H1 (cell line): ENCODE data around the gene CD244.

Experiments
- CEBPB ChIP-seq: IDR thresholded peaks from 2 replicates; pipeline ENCODE4 v1.6.1; 2012; ENCODE audit warnings: low read depth, low read length
- GABPA ChIP-seq: IDR thresholded peaks from 2 replicates; pipeline ENCODE4 v1.6.1; 2011; ENCODE audit warnings: mild to moderate bottlenecking, low read length, moderate library complexity, borderline replicate concordance; ENCODE audit not compliant: insufficient read depth
- POLR2A ChIP-seq, 2 experiments: IDR thresholded peaks; 1 replicate in 1 of 2; 2 replicates in 1 of 2; pipeline ENCODE4 v1.6.1; 2011; ENCODE audit warnings: low read depth in 2 of 2, low read length in 2 of 2, mild to moderate bottlenecking in 2 of 2; ENCODE audit errors: control extremely low read depth in 1 of 2
- RFX5 ChIP-seq: IDR thresholded peaks from 2 replicates; pipeline ENCODE4 v1.6.1; 2011; ENCODE audit warnings: low read depth, low read length, improper control_type of control experiment, borderline replicate concordance
- ZNF274 ChIP-seq: IDR thresholded peaks from 2 replicates; pipeline ENCODE4 v1.7.0; 2012; ENCODE audit warnings: low read length, borderline replicate concordance; ENCODE audit errors: extremely low read depth
- TF ChIP-seq, protein P1 (sequence below), 3 experiments: IDR thresholded peaks; 1 replicate in 2 of 3; 2 replicates in 1 of 3; pipeline versions ENCODE4 v1.5.1 to v1.6.1; 2011; ENCODE audit warnings: low read length in 3 of 3, mild to moderate bottlenecking in 3 of 3, inconsistent platforms in 2 of 3, low read depth in 1 of 3, moderate library complexity in 1 of 3; ENCODE audit not compliant: insufficient read depth in 1 of 3; ENCODE audit errors: control extremely low read depth in 1 of 3
- TF ChIP-seq, protein P2 (sequence below): IDR thresholded peaks from 2 replicates; pipeline ENCODE4 v1.6.1; 2011; ENCODE audit warnings: low read depth, mild to moderate bottlenecking, low read length; ENCODE audit not compliant: insufficient read depth

DNA sequence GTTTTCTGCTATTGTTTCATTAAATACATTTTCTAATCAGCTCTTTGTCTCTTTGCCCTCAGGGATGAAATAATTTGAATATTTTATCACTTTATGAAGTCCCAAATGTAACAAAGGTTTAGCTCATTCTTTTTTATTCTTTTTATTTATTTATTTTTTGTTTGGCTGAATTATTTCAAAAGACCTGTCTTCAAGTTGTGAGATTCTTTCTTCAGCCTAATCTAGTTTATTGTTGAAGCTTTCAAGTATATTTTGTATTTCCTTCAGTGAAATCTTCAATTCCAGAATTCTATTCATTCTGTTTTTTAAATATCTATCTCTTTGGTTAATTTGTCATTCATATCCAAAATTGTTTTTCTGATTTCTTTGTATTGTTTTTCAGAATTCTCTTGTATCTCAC is 55.9 kb downstream of the CD244 start:
- TF ChIP-seq, protein P1, sequence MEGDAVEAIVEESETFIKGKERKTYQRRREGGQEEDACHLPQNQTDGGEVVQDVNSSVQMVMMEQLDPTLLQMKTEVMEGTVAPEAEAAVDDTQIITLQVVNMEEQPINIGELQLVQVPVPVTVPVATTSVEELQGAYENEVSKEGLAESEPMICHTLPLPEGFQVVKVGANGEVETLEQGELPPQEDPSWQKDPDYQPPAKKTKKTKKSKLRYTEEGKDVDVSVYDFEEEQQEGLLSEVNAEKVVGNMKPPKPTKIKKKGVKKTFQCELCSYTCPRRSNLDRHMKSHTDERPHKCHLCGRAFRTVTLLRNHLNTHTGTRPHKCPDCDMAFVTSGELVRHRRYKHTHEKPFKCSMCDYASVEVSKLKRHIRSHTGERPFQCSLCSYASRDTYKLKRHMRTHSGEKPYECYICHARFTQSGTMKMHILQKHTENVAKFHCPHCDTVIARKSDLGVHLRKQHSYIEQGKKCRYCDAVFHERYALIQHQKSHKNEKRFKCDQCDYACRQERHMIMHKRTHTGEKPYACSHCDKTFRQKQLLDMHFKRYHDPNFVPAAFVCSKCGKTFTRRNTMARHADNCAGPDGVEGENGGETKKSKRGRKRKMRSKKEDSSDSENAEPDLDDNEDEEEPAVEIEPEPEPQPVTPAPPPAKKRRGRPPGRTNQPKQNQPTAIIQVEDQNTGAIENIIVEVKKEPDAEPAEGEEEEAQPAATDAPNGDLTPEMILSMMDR (IDR thresholded peaks at IDR 0.05; ENCODE audit: control extremely low read depth in 1 of 3, insufficient read depth in 1 of 3, low read depth in 1 of 3, low read length in 3 of 3), result no peak
- no peak for TF ChIP-seq POLR2A (IDR thresholded peaks at IDR 0.05; ENCODE audit: control extremely low read depth in 1 of 2, low read depth in 2 of 2, low read length in 2 of 2)
- no peak for TF ChIP-seq GABPA
- no peak for TF ChIP-seq ZNF274
- TF ChIP-seq RFX5, result no peak
- TF ChIP-seq, protein P2, sequence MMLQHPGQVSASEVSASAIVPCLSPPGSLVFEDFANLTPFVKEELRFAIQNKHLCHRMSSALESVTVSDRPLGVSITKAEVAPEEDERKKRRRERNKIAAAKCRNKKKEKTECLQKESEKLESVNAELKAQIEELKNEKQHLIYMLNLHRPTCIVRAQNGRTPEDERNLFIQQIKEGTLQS, result no peak
- no peak for TF ChIP-seq CEBPB
